B cell (primary cell): ENCODE measurements around the gene TOP1. TPM values are rescaled to one million over a fixed set of nuclear protein-coding genes. Genes with fewer than 3 reads are reported as not detected.

Experiments used
- ATAC-seq: fragments of 200-7000 bp; cut with Tn5 transposase; one replicate; pipeline ENCODE4 v1.10.0; 2021; ENCODE audit warnings: low read depth, mild to moderate bottlenecking, moderate number of reproducible peaks, moderate library complexity
- CTCF ChIA-PET: fragments of 350-600 bp; sonication (Branson Sonifier 250); formaldehyde crosslinking; loops from one replicate; lab custom pipeline; 2021; ENCODE audit warnings: antibody characterized with exemption, inconsistent platforms; lab: Charles Lee
- POLR2A ChIA-PET: fragments of 350-600 bp; sonication (Branson Sonifier 250); formaldehyde crosslinking; loops from one replicate; lab custom pipeline; 2021; ENCODE audit warnings: antibody characterized with exemption; lab: Charles Lee
- DNase-seq: peaks from one replicate; pipeline ENCODE4 v3.0.0; 2013
- H2AFZ ChIP-seq: 2 replicates; pipeline ENCODE4 v1.6.1; 2012; ENCODE audit warnings: mild to moderate bottlenecking, low read depth, low read length; ENCODE audit not compliant: insufficient read depth, poor library complexity, severe bottlenecking
- H3K27ac ChIP-seq, 2 donors: 1 replicate in 1 of 2; 2 replicates in 1 of 2; pipeline ENCODE4 v1.5.1; 2012 to 2013; ENCODE audit warnings: low read length in 2 of 2, mild to moderate bottlenecking in 2 of 2, moderate library complexity in 1 of 2
- H3K27me3 ChIP-seq, 4 experiments: fragments of 200-600 bp in 1 of 4; sonication (generic) in 1 of 4; replicated peaks in 1 of 4; 1 replicate in 2 of 4; 2 replicates in 2 of 4; pipeline versions ENCODE4 v1.6.1 to v1.7.0; 2013 to 2016; ENCODE audit warnings: low read length in 3 of 4, mild to moderate bottlenecking in 2 of 4, mixed read lengths in 1 of 4, moderate library complexity in 1 of 4; ENCODE audit not compliant: insufficient read depth in 4 of 4, control insufficient read depth in 3 of 4; ENCODE audit errors: control extremely low read depth in 1 of 4
- H3K36me3 ChIP-seq, 2 experiments: replicated peaks in 1 of 2; 1 replicate in 1 of 2; 2 replicates in 1 of 2; pipeline versions ENCODE4 v1.6.1 to v1.7.1; 2013; ENCODE audit warnings: low read length in 1 of 2; ENCODE audit not compliant: insufficient read depth in 2 of 2, control insufficient read depth in 1 of 2; ENCODE audit errors: control extremely low read depth in 1 of 2, extremely low read depth in 1 of 2
- H3K4me1 ChIP-seq, 2 donors: fragments of 200-600 bp in 1 of 2; sonication (generic) in 1 of 2; 1 replicate in 1 of 2; 2 replicates in 1 of 2; pipeline versions ENCODE4 v1.5.1 to v1.6.1; 2013 to 2017; ENCODE audit warnings: low read length in 2 of 2; ENCODE audit not compliant: control insufficient read depth in 2 of 2, insufficient read depth in 2 of 2
- H3K4me2 ChIP-seq: replicated peaks from 2 replicates; pipeline ENCODE3; 2012; ENCODE audit warnings: mild to moderate bottlenecking, low read depth, low read length; ENCODE audit not compliant: poor library complexity, severe bottlenecking
- H3K4me3 ChIP-seq, 5 experiments: fragments of 200-600 bp in 1 of 5; sonication (generic) in 1 of 5; 1 replicate in 3 of 5; 2 replicates in 2 of 5; pipeline versions ENCODE4 v1.5.1 to v1.7.0; 2011 to 2016; ENCODE audit warnings: low read length in 4 of 5, mild to moderate bottlenecking in 4 of 5, low read depth in 2 of 5, control low read depth in 1 of 5, moderate library complexity in 1 of 5; ENCODE audit not compliant: insufficient read depth in 1 of 5; ENCODE audit errors: control extremely low read depth in 1 of 5, extremely low read depth in 1 of 5
- H3K79me2 ChIP-seq: fragments of 200-600 bp; sonication (generic); one replicate; pipeline ENCODE4 v1.6.0; 2016; ENCODE audit warnings: low read length; ENCODE audit not compliant: control insufficient read depth, insufficient read depth
- H3K9ac ChIP-seq: fragments of 200-600 bp; sonication (generic); 2 replicates; pipeline ENCODE4 v1.6.1; 2017; ENCODE audit warnings: mild to moderate bottlenecking, low read length, moderate library complexity
- H3K9me3 ChIP-seq, 3 donors: one replicate each; pipeline versions ENCODE4 v1.6.1 to v1.7.1; 2013; ENCODE audit warnings: low read length in 2 of 3; ENCODE audit not compliant: control insufficient read depth in 2 of 3, insufficient read depth in 1 of 3; ENCODE audit errors: control extremely low read depth in 1 of 3
- H4K20me1 ChIP-seq: 2 replicates; pipeline ENCODE4 v1.6.0; 2012; ENCODE audit warnings: mild to moderate bottlenecking, low read length; ENCODE audit not compliant: insufficient read depth, control insufficient read depth, poor library complexity, severe bottlenecking
- H3K27ac Mint-ChIP-seq: one replicate; pipeline ENCODE4 v1.8.0; 2021; ENCODE audit warnings: mixed read lengths
- H3K27me3 Mint-ChIP-seq: one replicate; pipeline ENCODE4 v1.8.0; 2021; ENCODE audit warnings: mixed read lengths
- H3K4me1 Mint-ChIP-seq: one replicate; pipeline ENCODE4 v1.8.0; 2021; ENCODE audit warnings: mixed read lengths
- H3K4me3 Mint-ChIP-seq: one replicate; pipeline ENCODE4 v1.8.0; 2021; ENCODE audit warnings: mixed read lengths
- H3K9me3 Mint-ChIP-seq: one replicate; pipeline ENCODE4 v1.8.0; 2022; ENCODE audit warnings: mixed read lengths; ENCODE audit not compliant: insufficient read depth
- EZH2 ChIP-seq: IDR thresholded peaks from 2 replicates; pipeline ENCODE4 v1.6.1; 2012; ENCODE audit warnings: borderline replicate concordance, low read depth, mild to moderate bottlenecking, moderate library complexity, low read length; ENCODE audit not compliant: insufficient read depth, poor library complexity, severe bottlenecking
- whole genome bisulfite sequencing: methylation state at CpG from one replicate; pipeline ENCODE4 v1.1.5; 2013; ENCODE audit warnings: missing lambda C conversion rate; ENCODE audit not compliant: insufficient coverage; 5-methylcytosine and 5-hydroxymethylcytosine counted together
- intact Hi-C: fragments of 100-400 bp; cut with micrococcal nuclease; formaldehyde crosslinking; loops from one replicate; pipeline ENCODE4 v1.10.0; 2022
- polyA plus RNA-seq: library from polyadenylated mRNA; depleted of rRNA; stranded (reverse); fragments of >200 nt; gene quantifications from 2 replicates; pipeline ENCODE4 v1.2.3, GENCODE V29; 2012
- total RNA-seq, 2 donors: library from RNA; stranded (reverse); fragments of 120-200 nt in 1 of 2; gene quantifications; 1 replicate in 1 of 2; 2 replicates in 1 of 2; pipeline versions ENCODE4 v1.2.3 to v1.2.4, GENCODE V29; 2013 to 2022
- TF ChIP-seq, protein P1 (sequence below): fragments of 200-600 bp; IDR thresholded peaks from one replicate; pipeline ENCODE4 v1.8.0; 2022; ENCODE audit warnings: antibody characterized with exemption, mild to moderate bottlenecking

Gene TOP1
- total and polyA plus RNA-seq, 2 donors (not counting 1 experiment from before 2014, with no cell fraction given): 5.4 to 44.9 TPM

GRCh38 chr20:41101660-41102059 is 73.0 kb downstream of the TOP1 start:
- Histone ChIP-seq H3K9ac (no peak overlapping the region), H3K9me3 (no peaks in the 10 kb centered on the region), H3K27ac (no peak overlapping the region), H3K36me3 (peaks cover 6 to 79% of the 10 kb centered on the region in 2 experiments), H2AFZ (no peak overlapping the region), H3K27me3 (no peaks in the 10 kb centered on the region), H3K79me2 (peaks cover 3% of the 10 kb centered on the region), H3K4me3 (no peak overlapping the region), H3K4me2 (no peak overlapping the region), H4K20me1 (peaks cover under 1% of the 10 kb centered on the region), H3K4me1 (no peaks in the 10 kb centered on the region)
- whole genome bisulfite sequencing: no CpG with 5 or more reads among the region's 2 CpGs
- Mint-ChIP-seq H3K27me3 (no peaks in the 10 kb centered on the region), H3K4me3 (no peak overlapping the region), H3K27ac (no peak overlapping the region), H3K4me1 (no peaks in the 10 kb centered on the region), H3K9me3 (no peaks in the 10 kb centered on the region)
- ATAC-seq: no peak
- ChIA-PET CTCF (no interaction called here), POLR2A (no interaction called here)
- no peak for TF ChIP-seq EZH2
- TF ChIP-seq, protein P1, sequence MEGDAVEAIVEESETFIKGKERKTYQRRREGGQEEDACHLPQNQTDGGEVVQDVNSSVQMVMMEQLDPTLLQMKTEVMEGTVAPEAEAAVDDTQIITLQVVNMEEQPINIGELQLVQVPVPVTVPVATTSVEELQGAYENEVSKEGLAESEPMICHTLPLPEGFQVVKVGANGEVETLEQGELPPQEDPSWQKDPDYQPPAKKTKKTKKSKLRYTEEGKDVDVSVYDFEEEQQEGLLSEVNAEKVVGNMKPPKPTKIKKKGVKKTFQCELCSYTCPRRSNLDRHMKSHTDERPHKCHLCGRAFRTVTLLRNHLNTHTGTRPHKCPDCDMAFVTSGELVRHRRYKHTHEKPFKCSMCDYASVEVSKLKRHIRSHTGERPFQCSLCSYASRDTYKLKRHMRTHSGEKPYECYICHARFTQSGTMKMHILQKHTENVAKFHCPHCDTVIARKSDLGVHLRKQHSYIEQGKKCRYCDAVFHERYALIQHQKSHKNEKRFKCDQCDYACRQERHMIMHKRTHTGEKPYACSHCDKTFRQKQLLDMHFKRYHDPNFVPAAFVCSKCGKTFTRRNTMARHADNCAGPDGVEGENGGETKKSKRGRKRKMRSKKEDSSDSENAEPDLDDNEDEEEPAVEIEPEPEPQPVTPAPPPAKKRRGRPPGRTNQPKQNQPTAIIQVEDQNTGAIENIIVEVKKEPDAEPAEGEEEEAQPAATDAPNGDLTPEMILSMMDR: no peak
- intact Hi-C loops: no loop called here
- DNase-seq: no peak

DNA sequence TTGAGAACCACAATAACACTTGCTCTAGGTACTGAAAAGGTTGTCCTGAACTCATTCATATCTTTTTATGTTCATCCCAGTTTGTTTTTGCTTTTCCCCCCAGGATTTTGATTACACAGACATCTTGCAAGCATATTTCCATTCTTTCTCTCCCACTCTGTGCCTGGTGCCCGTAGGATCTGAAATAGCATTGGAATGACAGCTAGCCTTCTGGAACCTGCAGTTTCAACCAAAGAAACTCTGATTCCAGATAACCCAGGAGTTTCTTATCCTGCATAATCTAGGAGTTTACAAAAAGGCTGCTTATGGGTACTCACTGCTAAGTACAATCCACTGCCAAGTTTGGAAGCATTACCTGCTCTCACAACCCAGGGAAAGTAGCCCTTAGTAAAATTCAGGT is 79.9 kb downstream of the TOP1 start:
- H3K9ac ChIP-seq: no peak overlapping the region
- TF ChIP-seq EZH2: no peak
- TF ChIP-seq, protein P1: no peak
- intact Hi-C loops: no loop called here
- no peaks in the 10 kb centered on the region for H3K79me2 ChIP-seq
- DNase-seq: no peak
- no peaks in the 10 kb centered on the region for H3K27me3 Mint-ChIP-seq
- peaks cover 17% of the 10 kb centered on the region for H3K4me1 Mint-ChIP-seq
- POLR2A ChIA-PET: no interaction called here
- H3K4me2 ChIP-seq: no peak overlapping the region
- no peak overlapping the region for H3K4me3 ChIP-seq
- no peaks in the 10 kb centered on the region for H3K9me3 ChIP-seq
- ATAC-seq: no peak
- H3K27me3 ChIP-seq: no peaks in the 10 kb centered on the region
- 100% methylated on average over 1 of the region's 1 CpG for WGBS
- no peaks in the 10 kb centered on the region for H4K20me1 ChIP-seq
- CTCF ChIA-PET: interaction anchor here (0.6 to 1.6 kb wide), 4 partner anchors 12 to 189 kb away, joined by 3 to 4 read pairs (median 3); no protein-coding TSS in a partner anchor
- H3K27ac Mint-ChIP-seq: no peak overlapping the region
- H2AFZ ChIP-seq: no peak overlapping the region
- H3K9me3 Mint-ChIP-seq: no peaks in the 10 kb centered on the region
- no peaks in the 10 kb centered on the region for H3K4me1 ChIP-seq
- H3K4me3 Mint-ChIP-seq: no peak overlapping the region
- no peak overlapping the region for H3K27ac ChIP-seq
- H3K36me3 ChIP-seq: peaks cover 0 to 38% of the 10 kb centered on the region in 2 experiments
